Astrocyte (in vitro differentiated cells and primary cell): ENCODE measurements around the gene MZB1.

Experiments used
- CTCF ChIP-seq: IDR thresholded peaks from 2 replicates; pipeline ENCODE4 v1.5.1; 2011; ENCODE audit warnings: low read depth, mild to moderate bottlenecking, inconsistent platforms, low read length, moderate library complexity; ENCODE audit not compliant: insufficient read depth
- EZH2 ChIP-seq: IDR thresholded peaks from 2 replicates; pipeline ENCODE4 v1.6.1; 2012; ENCODE audit warnings: mild to moderate bottlenecking, low read length, inconsistent platforms; ENCODE audit not compliant: insufficient read depth

- TF ChIP-seq EZH2, result no peak
- TF ChIP-seq CTCF, result no peak
These were observed 9.9 kb upstream of the MZB1 start for GRCh38 chr5:139399501-139400121.
